Nephron (organoid): ENCODE results near the gene VAC14.
"Not testable (repeated sequence)": the region's sequence is repeated elsewhere in the genome, so short reads cannot be mapped to it uniquely, and the experiment has no call there.

Source experiments
- H3K27ac Mint-ChIP-seq, 3 experiments: 2 replicates each; pipeline ENCODE4 v1.8.0; 2020; ENCODE audit warnings: mixed read lengths in 3 of 3, mild to moderate bottlenecking in 2 of 3, moderate library complexity in 1 of 3
- H3K27me3 Mint-ChIP-seq: 2 replicates; pipeline ENCODE4 v1.8.0; 2021; ENCODE audit warnings: low read depth, mild to moderate bottlenecking, moderate library complexity, mixed read lengths
- H3K36me3 Mint-ChIP-seq: 2 replicates; pipeline ENCODE4 v1.8.0; 2020; ENCODE audit warnings: low read depth, mixed read lengths
- H3K4me1 Mint-ChIP-seq: 2 replicates; pipeline ENCODE4 v1.8.0; 2020; ENCODE audit warnings: mixed read lengths
- H3K4me3 Mint-ChIP-seq, 3 experiments: 2 replicates each; pipeline ENCODE4 v1.8.0; 2020; ENCODE audit warnings: mild to moderate bottlenecking in 3 of 3, mixed read lengths in 3 of 3, moderate library complexity in 2 of 3
- H3K9me3 Mint-ChIP-seq: 2 replicates; pipeline ENCODE4 v1.8.0; 2020; ENCODE audit warnings: mixed read lengths
- TF ChIP-seq, protein P1 (sequence below), 3 experiments: fragments of 200-600 bp; sonication (generic); IDR thresholded peaks; one replicate each; pipeline ENCODE4 v1.5.0; 2021; ENCODE audit warnings: antibody characterized with exemption in 3 of 3; ENCODE audit not compliant: unreplicated experiment in 3 of 3

VAC14 gene

DNA sequence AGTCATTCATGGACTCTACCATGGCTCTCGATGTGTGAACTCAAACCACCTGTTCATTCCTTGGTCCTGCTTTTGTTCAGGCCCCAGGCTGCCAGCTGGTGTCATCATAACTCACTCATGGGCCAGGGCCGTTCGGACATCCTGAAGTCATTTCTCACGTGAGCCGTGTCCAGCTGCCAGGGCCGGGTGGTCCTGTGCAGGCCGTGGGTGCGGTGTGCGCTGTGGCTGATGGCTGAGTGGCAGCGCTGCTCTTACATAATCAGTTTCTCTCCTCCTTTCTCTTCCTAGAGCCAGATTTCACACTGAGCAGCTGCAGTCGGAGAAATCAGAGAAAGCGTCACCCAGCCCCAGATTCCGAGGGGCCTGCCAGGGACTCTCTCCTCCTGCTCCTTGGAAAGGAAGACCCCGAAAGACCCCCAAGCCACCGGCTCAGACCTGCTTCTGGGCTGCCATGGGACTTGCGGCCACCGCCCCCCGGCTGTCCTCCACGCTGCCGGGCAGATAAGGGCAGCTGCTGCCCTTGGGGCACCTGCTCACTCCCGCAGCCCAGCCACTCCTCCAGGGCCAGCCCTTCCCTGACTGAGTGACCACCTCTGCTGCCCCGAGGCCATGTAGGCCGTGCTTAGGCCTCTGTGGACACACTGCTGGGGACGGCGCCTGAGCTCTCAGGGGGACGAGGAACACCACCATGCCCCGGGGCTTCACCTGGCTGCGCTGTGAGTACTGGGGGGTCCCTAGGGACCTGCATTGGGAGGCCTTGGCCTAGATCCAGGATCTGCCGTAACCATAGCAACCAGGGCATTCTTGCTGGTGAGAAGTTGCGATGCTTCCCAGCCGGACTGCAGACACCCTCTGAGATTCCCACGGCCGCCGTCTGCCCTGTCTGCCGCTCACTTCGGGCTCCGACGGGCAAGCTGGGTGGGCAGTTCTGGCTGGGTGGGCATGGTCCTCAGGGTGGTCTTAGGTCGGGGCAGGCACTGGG is 154.4 kb downstream of the VAC14 start, which contains the start of gene IL34:
Gene IL34, plus strand, starts transcription at position 300 of the 982 bp plus-strand sequence. Its CDS starts 389 bp downstream, at position 689.
- peaks cover 3% of the 10 kb centered on the region for H3K27me3 Mint-ChIP-seq
- H3K4me3 Mint-ChIP-seq: peak within 1 kb of the TSS in 1 of 3 experiments; percentile 25
- H3K9me3 Mint-ChIP-seq: no peaks in the 10 kb centered on the region
- no peaks in the 10 kb centered on the region for H3K36me3 Mint-ChIP-seq
- H3K4me1 Mint-ChIP-seq: peaks cover 10% of the 10 kb centered on the region
- TF ChIP-seq, protein P1, sequence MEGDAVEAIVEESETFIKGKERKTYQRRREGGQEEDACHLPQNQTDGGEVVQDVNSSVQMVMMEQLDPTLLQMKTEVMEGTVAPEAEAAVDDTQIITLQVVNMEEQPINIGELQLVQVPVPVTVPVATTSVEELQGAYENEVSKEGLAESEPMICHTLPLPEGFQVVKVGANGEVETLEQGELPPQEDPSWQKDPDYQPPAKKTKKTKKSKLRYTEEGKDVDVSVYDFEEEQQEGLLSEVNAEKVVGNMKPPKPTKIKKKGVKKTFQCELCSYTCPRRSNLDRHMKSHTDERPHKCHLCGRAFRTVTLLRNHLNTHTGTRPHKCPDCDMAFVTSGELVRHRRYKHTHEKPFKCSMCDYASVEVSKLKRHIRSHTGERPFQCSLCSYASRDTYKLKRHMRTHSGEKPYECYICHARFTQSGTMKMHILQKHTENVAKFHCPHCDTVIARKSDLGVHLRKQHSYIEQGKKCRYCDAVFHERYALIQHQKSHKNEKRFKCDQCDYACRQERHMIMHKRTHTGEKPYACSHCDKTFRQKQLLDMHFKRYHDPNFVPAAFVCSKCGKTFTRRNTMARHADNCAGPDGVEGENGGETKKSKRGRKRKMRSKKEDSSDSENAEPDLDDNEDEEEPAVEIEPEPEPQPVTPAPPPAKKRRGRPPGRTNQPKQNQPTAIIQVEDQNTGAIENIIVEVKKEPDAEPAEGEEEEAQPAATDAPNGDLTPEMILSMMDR (IDR thresholded peaks at IDR 0.05; ENCODE audit: unreplicated experiment in 3 of 3): no peak
- H3K27ac Mint-ChIP-seq: peak within 1 kb of the TSS in 2 of 3 experiments; percentile 55 to 57

DNA sequence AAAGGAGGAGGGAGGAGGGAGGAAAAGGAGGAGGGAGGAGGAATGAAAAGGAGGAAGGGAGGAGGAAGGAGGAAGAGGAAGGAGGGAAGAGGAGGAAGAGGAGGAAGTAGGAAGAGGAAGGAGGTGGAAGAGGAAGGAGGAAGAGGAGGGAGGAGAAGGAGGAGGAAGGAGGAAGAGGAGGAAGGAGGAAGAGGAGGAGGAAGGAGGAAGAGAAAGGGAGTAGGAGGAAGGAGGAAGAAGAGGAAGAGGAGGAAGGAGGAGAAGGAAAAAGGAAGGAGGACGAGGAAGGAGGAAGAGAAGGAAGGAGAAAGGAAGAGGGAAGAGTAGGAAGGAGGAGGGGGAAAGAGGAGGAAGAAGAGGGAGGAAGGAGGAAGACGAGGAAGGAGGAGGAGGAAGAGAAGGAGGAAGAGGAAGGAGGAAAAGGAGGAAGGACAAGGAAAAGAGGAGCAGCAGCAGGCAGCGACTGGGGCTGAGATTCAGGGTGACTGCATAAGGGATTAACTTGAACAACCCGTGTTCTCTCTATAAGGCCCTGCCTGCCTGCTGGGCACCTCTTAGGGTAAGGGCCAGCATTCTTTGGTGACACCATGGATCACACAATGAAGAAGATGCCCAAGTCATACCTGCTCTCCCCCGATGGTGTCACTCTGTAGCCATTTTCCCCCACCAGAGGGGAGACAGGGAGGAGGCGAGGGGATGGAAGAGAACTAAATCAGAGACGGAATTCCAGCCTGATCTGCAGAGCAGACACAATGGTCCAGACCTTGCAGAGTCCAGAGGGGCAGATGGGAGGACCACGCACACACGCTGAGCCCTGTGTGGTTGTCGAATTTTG is 156.0 kb downstream of the VAC14 start:
- Mint-ChIP-seq H3K27ac (no peak overlapping the region), H3K36me3 (no peaks in the 10 kb centered on the region), H3K4me1 (peaks cover 10% of the 10 kb centered on the region), H3K27me3 (peaks cover 3% of the 10 kb centered on the region), H3K4me3 (no peak overlapping the region), H3K9me3 (no peaks in the 10 kb centered on the region)
- TF ChIP-seq, protein P1 (IDR thresholded peaks at IDR 0.05; ENCODE audit: unreplicated experiment in 3 of 3): no peak

DNA sequence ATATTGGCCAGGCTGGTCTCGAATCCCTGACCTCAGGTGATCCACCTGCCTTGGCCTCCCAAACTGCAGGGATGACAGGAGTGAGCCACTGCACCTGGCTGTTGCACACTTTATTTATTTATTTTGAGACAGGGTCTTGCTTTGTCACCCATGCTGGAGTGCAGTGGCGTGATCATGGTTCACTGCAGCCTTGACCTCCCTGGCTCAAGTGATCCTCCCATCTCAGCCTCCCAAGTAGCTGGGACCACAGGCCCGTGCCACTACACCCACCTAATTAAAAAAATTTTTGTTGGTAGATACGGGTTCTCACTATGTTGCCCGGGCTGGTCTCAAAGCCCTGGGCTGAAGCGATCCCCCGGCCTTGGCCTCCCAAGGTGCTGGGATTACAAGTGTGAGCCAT is 157.7 kb downstream of the VAC14 start:
- not testable (repeated sequence) for H3K36me3 Mint-ChIP-seq

DNA sequence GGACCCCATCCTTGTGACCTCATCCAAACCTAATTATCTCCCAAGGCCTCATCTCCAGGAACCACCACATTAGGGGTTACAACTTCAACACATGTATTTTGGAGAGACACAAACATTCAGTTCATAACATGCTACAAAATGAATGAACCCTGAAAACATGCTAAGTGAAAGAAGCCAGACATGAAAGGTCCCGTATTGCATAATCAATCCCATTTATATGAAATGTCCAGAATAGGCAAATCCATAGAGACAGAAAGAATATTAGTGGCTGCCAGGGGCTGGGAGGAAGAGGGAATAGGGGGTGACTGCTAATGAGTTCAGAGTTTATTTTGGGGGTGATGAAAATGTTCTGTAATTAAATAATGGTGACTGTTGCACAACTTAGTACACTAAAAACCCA is 158.3 kb downstream of the VAC14 start:
- H3K36me3 Mint-ChIP-seq: no peaks in the 10 kb centered on the region
- H3K9me3 Mint-ChIP-seq: no peaks in the 10 kb centered on the region
- TF ChIP-seq, protein P1 (IDR thresholded peaks at IDR 0.05; ENCODE audit: unreplicated experiment in 3 of 3): no peak
- peaks cover 4% of the 10 kb centered on the region for H3K27me3 Mint-ChIP-seq
- no peak overlapping the region for H3K27ac Mint-ChIP-seq
- H3K4me1 Mint-ChIP-seq: peaks cover 16% of the 10 kb centered on the region
- no peak overlapping the region for H3K4me3 Mint-ChIP-seq

More for the DNA sequence above, 157.7 kb downstream of the VAC14 start:
- H3K27ac Mint-ChIP-seq, H3K27me3 Mint-ChIP-seq, H3K9me3 Mint-ChIP-seq, H3K4me3 Mint-ChIP-seq: not testable (repeated sequence)
- peaks cover 16% of the 10 kb centered on the region for H3K4me1 Mint-ChIP-seq

DNA sequence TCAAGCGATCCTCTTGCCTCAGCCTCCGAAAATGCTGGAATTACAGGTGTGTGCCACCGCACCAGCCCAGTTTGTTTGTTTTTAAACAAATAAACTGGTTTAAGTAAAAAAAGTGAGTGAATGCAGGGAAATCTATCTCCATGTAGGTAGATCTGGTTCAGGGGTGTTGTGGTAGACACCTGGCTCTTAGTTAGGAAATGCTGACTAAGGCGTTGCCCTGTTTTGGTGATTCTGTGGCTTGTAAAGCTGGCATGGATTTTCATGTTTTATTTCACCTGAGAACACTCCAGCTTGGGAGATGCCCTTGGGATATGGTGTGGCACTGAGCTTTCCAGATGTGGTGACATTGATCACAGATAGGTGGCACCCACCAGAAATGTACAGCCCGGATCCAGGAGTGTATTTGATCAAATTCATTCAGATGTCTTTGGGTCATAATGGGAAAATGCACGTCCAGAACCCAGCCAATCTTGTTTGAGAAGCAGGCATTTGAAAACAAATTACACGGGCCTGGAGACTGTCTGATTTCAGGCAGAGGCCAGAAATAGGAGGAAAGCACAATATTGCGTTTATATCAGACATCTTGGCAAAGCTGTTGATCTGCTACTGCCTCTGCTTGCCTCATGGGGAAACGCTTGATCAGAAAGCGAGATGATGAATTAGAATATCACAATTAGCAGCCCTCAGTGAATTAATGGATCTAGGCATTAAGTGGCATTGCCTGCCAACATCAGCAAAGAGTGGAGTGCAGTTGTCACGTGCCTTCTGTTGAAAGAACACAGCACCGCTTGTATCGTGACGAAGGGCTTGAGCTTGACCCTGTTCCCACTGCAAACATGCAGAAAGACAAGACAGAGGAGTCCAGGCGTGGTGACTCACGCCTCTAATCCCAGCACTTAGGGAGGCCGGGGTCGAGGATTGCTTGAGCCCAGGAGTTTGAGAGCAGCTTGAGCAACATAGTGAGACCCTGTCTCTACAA is 161.9 kb downstream of the VAC14 start:
- Mint-ChIP-seq H3K36me3 (no peaks in the 10 kb centered on the region), H3K4me1 (peaks cover 5% of the 10 kb centered on the region), H3K27ac (peak overlapping the region in 2 of 3 experiments; percentile 29 to 57), H3K27me3 (peaks cover 4% of the 10 kb centered on the region), H3K9me3 (no peaks in the 10 kb centered on the region), H3K4me3 (no peak overlapping the region)
- TF ChIP-seq, protein P1 (IDR thresholded peaks at IDR 0.05; ENCODE audit: unreplicated experiment in 3 of 3): no peak
